Measurements from ENCODE around the gene SPRR2D.
"Not testable (repeated sequence)": the region's sequence is repeated elsewhere in the genome, so short reads cannot be mapped to it uniquely, and the experiment has no call there.

SPRR2D gene

GRCh38 chr1:153021829-153022228, 19.1 kb downstream of the SPRR2D start:
- not testable (repeated sequence) for DNase-seq

- DNase-seq = not testable (repeated sequence)
Observed at GRCh38 chr1:153011235-153011758, 29.6 kb downstream of the SPRR2D start.

DNA sequence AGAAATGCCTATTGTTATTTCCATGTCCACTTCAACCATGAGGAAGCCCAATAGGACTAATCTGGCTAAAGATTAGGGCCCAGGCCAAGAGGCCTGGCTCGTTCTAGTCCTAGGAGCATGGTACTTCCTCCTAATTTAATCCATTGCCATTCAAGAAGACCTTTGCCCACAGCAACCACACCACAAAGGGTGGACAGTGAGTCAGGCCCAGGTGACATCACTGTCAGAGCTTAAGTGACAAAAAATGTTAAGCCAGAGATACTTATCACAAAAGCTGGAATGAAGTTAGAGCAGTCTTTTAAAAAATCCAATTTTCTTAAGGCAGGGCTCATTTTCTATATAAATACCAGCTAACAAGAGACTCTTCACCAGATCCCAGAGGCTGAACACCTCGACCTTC, 39.5 kb downstream of the SPRR2D start, which contains the start of gene SPRR3:
TSS of gene SPRR3 (plus strand) at position 368 of the 400 bp plus-strand sequence. CDS start 1,272 bp downstream, outside the sequence.
- DNase-seq = no peak

DNA sequence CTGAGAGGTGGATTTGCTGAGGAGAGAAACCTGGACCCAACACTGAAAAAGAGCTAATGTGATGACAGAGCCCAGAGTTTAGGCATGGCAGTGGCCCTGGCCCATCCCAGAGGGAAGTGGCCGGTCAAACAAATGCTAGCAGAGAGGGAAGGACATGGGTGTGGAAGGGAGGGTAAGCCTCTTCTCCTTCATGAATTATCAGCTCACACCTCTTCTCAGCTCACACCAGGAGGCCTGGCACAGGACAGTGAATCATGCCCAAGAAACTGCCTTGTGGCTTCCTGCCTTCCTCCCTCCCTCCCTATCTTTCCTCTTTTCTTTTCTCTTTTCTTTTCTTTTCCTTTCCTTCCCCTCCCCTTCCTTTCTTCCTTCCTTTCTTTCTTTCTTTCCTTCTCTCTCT, 40.6 kb downstream of the SPRR2D start:
- DNase-seq = no peak

DNA sequence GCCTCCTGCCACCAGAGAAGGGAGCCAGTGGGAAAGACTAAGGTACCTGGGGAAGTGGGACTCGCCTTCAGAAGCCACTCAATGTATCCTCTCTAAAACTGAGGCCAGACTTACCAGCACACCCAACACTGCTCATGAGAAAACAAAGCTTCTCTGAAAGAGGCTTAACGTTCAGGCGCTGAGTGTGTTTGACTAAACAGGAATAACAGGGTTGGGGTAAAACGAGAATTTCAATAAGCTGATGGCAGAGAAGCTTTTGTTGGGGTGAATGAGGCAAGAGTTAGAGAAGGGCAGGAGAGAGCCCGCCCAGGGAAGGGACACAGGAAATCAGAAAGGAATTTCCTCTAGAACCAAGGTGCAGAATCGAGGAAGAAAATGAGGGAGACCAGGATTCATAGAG, 41.1 kb downstream of the SPRR2D start:
- DNase-seq = no peak

DNA sequence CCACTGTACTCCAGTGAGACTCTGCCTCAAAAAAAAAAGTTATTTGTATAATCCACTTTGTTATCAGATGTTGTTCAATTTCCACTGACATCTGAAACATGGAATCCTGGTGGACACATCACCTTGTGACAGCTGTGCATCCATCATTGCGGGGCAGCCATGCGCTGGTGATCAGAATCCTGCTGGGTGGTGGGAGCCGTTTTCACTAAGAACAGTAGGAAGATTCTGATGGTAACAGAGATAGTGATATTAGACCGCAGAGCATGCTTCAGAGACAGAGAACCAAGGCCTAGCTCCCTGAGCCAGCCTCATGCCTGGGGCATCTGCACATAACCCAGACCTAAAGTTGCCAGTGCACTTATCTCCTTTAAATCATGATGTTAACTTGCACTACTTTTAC, 42.4 kb downstream of the SPRR2D start:
- no peak for DNase-seq

GRCh38 chr1:152997901-152998300, 43.0 kb downstream of the SPRR2D start:
- DNase-seq = no peak

- peak in 11 of 56 donors; percentile 1 to 50 (median 6) for DNase-seq
Observed at GRCh38 chr1:152996633-152997400, 44.1 kb downstream of the SPRR2D start.

- no peak for DNase-seq
Observed at GRCh38 chr1:152995842-152996241, 45.1 kb downstream of the SPRR2D start.

DNA sequence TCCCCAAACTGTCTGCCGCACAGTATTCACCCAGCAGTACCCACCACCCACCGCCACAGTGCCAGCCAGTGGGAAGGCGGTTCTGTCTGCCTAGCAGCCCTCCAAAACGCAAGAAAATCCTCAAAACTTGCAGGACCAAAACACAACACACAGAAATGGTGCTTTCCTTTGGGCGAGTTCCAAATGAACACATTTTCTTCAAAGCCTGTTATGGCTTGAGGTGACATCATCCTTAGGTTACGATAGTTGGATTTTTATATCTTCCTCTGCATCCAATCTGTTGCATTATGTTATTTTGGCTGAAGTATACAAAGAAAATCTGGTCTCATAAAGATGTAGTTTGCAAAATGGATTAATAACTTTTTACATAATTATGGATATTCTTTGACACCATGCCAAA, 47.7 kb downstream of the SPRR2D start:
- DNase-seq = peak in 2 of 56 donors; percentile 2 to 9
